BLaER1 treated with 17β-estradiol and CSF1 and Interleukin-3, amounts not matched to agents 10 nM and 100 nM (cell line): ENCODE results near the gene MYL2.
A peak's percentile ranks its signal among the peaks of the same experiment; 100 is the strongest.

Experiments used
- H3K27ac ChIP-seq, 11 experiments: shearing (Covaris generic); formaldehyde crosslinking; 2 replicates each; pipeline ENCODE4 v1.8.1; 2022
- H3K27me3 ChIP-seq, 11 experiments: shearing (Covaris generic); formaldehyde crosslinking; 2 replicates each; pipeline ENCODE4 v1.8.1; 2022
- H3K36me3 ChIP-seq, 11 experiments: shearing (Covaris generic); formaldehyde crosslinking; 2 replicates each; pipeline ENCODE4 v1.8.1; 2022
- H3K4me1 ChIP-seq, 10 experiments: shearing (Covaris generic); formaldehyde crosslinking; 2 replicates each; pipeline ENCODE4 v1.8.1; 2022
- H3K4me2 ChIP-seq, 11 experiments: shearing (Covaris generic); formaldehyde crosslinking; 2 replicates each; pipeline ENCODE4 v1.8.1; 2022
- H3K4me3 ChIP-seq, 10 experiments: shearing (Covaris generic); formaldehyde crosslinking; 2 replicates each; pipeline ENCODE4 v1.8.1; 2022
- H3K9ac ChIP-seq, 11 experiments: shearing (Covaris generic); formaldehyde crosslinking; 2 replicates each; pipeline ENCODE4 v1.8.1; 2022
- H3K9me3 ChIP-seq, 11 experiments: shearing (Covaris generic); formaldehyde crosslinking; replicated peaks in 1 of 11; 2 replicates each; pipeline ENCODE4 v1.8.1; 2022
- H4K20me1 ChIP-seq, 11 experiments: shearing (Covaris generic); formaldehyde crosslinking; 2 replicates each; pipeline ENCODE4 v1.8.1; 2022
- Cebpa-rat ChIP-seq, 11 experiments: shearing (Covaris generic); IDR thresholded peaks; 2 replicates each; pipeline ENCODE4 v1.8.1; 2022

Gene MYL2

GRCh38 chr12:110869026-110869425 is 51.4 kb downstream of the MYL2 start:
- peaks cover 0 to 21% (median 6%) of the 10 kb centered on the region in 11 experiments; a peak in 13 of 22 replicates for H3K9me3 ChIP-seq
- H3K27me3 ChIP-seq = no peaks in the 10 kb centered on the region
- no peak overlapping the region for H3K4me3 ChIP-seq
- H3K27ac ChIP-seq = peak overlapping the region in 7 of 11 experiments; percentile 44 to 74 (median 64); a peak in 13 of 22 replicates
- no peaks in the 10 kb centered on the region for H3K36me3 ChIP-seq
- peak overlapping the region in 2 of 11 experiments; percentile 13 to 17; a peak in 4 of 22 replicates for H3K9ac ChIP-seq
- TF ChIP-seq Cebpa-rat (IDR thresholded peaks at IDR 0.05) = peak in 5 of 11 experiments; percentile 33 to 64 (median 36); a peak in 5 of 22 replicates
- H3K4me2 ChIP-seq = peak overlapping the region in 5 of 11 experiments; percentile 36 to 79 (median 49); a peak in 11 of 22 replicates
- peaks cover 0 to 24% (median 9%) of the 10 kb centered on the region in 10 experiments; a peak in 13 of 20 replicates for H3K4me1 ChIP-seq
- no peaks in the 10 kb centered on the region for H4K20me1 ChIP-seq

- peaks cover 0 to 32% (median 13%) of the 10 kb centered on the region in 10 experiments; a peak in 14 of 20 replicates for H3K4me1 ChIP-seq
- no peaks in the 10 kb centered on the region for H3K36me3 ChIP-seq
- TF ChIP-seq Cebpa-rat (IDR thresholded peaks at IDR 0.05) = no peak
- no peak overlapping the region for H3K9ac ChIP-seq
- H3K4me2 ChIP-seq = no peak overlapping the region; a peak in 1 of 22 replicates
- peaks cover 0 to 17% (median 6%) of the 10 kb centered on the region in 11 experiments; a peak in 11 of 22 replicates for H3K9me3 ChIP-seq
- no peaks in the 10 kb centered on the region for H3K27me3 ChIP-seq
- H3K27ac ChIP-seq = no peak overlapping the region
- no peak overlapping the region for H3K4me3 ChIP-seq
- H4K20me1 ChIP-seq = no peaks in the 10 kb centered on the region
Observed at GRCh38 chr12:110865521-110865920, 54.9 kb downstream of the MYL2 start.

GRCh38 chr12:110863161-110863560 is 57.2 kb downstream of the MYL2 start:
- H3K4me2 ChIP-seq = no peak overlapping the region
- no peaks in the 10 kb centered on the region for H3K36me3 ChIP-seq
- H3K4me1 ChIP-seq = peaks cover 0 to 26% (median 9%) of the 10 kb centered on the region in 10 experiments; a peak in 14 of 20 replicates
- H3K4me3 ChIP-seq = no peak overlapping the region
- TF ChIP-seq Cebpa-rat (IDR thresholded peaks at IDR 0.05) = no peak
- H4K20me1 ChIP-seq = no peaks in the 10 kb centered on the region
- H3K27me3 ChIP-seq = no peaks in the 10 kb centered on the region
- H3K9ac ChIP-seq = no peak overlapping the region
- H3K27ac ChIP-seq = no peak overlapping the region
- peaks cover 0 to 3% (median 0%) of the 10 kb centered on the region in 11 experiments; a peak in 1 of 22 replicates for H3K9me3 ChIP-seq

DNA sequence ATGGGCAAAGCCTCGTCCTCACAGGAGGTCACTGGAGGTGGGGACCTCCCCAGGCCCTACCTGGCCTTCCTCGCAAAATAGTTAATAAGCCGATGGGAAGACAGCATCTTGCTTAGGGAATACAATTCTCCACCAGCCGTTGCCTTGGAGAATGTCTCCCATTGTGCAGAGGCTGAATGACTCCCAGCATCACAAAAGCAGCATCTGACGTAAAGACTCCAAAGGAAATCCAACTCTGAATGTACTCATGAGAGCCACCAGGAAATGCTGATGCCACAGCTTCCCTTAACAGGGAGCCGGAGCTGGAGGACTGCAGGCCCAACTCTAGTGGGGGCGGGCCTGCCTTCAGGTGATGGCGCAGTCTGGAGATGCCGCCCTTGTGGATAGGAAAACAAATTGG is 58.0 kb downstream of the MYL2 start:
- no peak for TF ChIP-seq Cebpa-rat (IDR thresholded peaks at IDR 0.05)
- Histone ChIP-seq H3K36me3 (no peaks in the 10 kb centered on the region), H3K4me1 (peaks cover 0 to 26% (median 9%) of the 10 kb centered on the region in 10 experiments; a peak in 14 of 20 replicates), H3K27ac (no peak overlapping the region), H3K4me3 (no peak overlapping the region), H3K27me3 (no peaks in the 10 kb centered on the region), H3K9me3 (peaks cover 0 to 3% (median 0%) of the 10 kb centered on the region in 11 experiments; a peak in 1 of 22 replicates), H3K4me2 (no peak overlapping the region), H3K9ac (no peak overlapping the region), H4K20me1 (no peaks in the 10 kb centered on the region)

- Histone ChIP-seq H3K4me1 (peaks cover 0 to 26% (median 9%) of the 10 kb centered on the region in 10 experiments; a peak in 14 of 20 replicates), H3K27me3 (no peaks in the 10 kb centered on the region), H3K9ac (no peak overlapping the region), H4K20me1 (no peaks in the 10 kb centered on the region), H3K4me3 (no peak overlapping the region), H3K9me3 (peaks cover 0 to 3% (median 0%) of the 10 kb centered on the region in 11 experiments; a peak in 1 of 22 replicates), H3K27ac (no peak overlapping the region), H3K36me3 (no peaks in the 10 kb centered on the region), H3K4me2 (no peak overlapping the region)
- TF ChIP-seq Cebpa-rat (IDR thresholded peaks at IDR 0.05) = no peak
Observed at GRCh38 chr12:110861729-110862128, 58.6 kb downstream of the MYL2 start.
